ENCODE data around the gene FANCE.
"Not testable (repeated sequence)": the region's sequence is repeated elsewhere in the genome, so short reads cannot be mapped to it uniquely, and the experiment has no call there.

The FANCE gene

GRCh38 chr6:35452183-35453090 is at the start of gene FANCE:
TSS of gene FANCE (plus strand) at chr6:35452338. CDS start at chr6:35452546, 208 bp downstream.
- DNase-seq: peak; percentile 89

- no peak for DNase-seq
Measured at GRCh38 chr6:35402856-35403191, 49.3 kb upstream of the FANCE start.

- no peak for DNase-seq
Measured at GRCh38 chr6:35403544-35404442, 48.3 kb upstream of the FANCE start.

- no peak for DNase-seq
Measured at GRCh38 chr6:35406711-35407485, 45.2 kb upstream of the FANCE start.

GRCh38 chr6:35409245-35409644 is 42.9 kb upstream of the FANCE start:
- DNase-seq: no peak

- DNase-seq: no peak
Measured at GRCh38 chr6:35410131-35410530, 42.0 kb upstream of the FANCE start.

- no peak for DNase-seq
Measured at GRCh38 chr6:35411066-35411465, 41.1 kb upstream of the FANCE start.

GRCh38 chr6:35412102-35412501 is 40.0 kb upstream of the FANCE start:
- DNase-seq: no peak

- DNase-seq: no peak
Measured at GRCh38 chr6:35413911-35414310, 38.2 kb upstream of the FANCE start.

GRCh38 chr6:35415065-35415891 is 36.9 kb upstream of the FANCE start:
- DNase-seq: peak; percentile 70

GRCh38 chr6:35417979-35418661 is 34.0 kb upstream of the FANCE start:
- no peak for DNase-seq

GRCh38 chr6:35419417-35419816 is 32.7 kb upstream of the FANCE start:
- no peak for DNase-seq

GRCh38 chr6:35419961-35420360 is 32.2 kb upstream of the FANCE start:
- DNase-seq: no peak

GRCh38 chr6:35425284-35425683 is 26.9 kb upstream of the FANCE start:
- DNase-seq: peak; percentile 54

- no peak for DNase-seq
Measured at GRCh38 chr6:35426074-35426473, 26.1 kb upstream of the FANCE start.

GRCh38 chr6:35427435-35427834 is 24.7 kb upstream of the FANCE start:
- DNase-seq: no peak

GRCh38 chr6:35427851-35428321 is 24.3 kb upstream of the FANCE start:
- DNase-seq: peak; percentile 69

GRCh38 chr6:35428421-35429149 is 23.6 kb upstream of the FANCE start:
- DNase-seq: no peak

- DNase-seq: no peak
Measured at GRCh38 chr6:35429463-35429862, 22.7 kb upstream of the FANCE start.

- DNase-seq: no peak
Measured at GRCh38 chr6:35432291-35432690, 19.8 kb upstream of the FANCE start.

- DNase-seq: not testable (repeated sequence)
Measured at GRCh38 chr6:35432702-35433101, 19.4 kb upstream of the FANCE start.

All from amniotic stem cell (primary cell).